Peyer's patch (tissue), 4 donors: Measurements from ENCODE around the gene ZNF320. TPM values are rescaled to one million over a fixed set of nuclear protein-coding genes. Genes with fewer than 3 reads are reported as not detected.
A peak's percentile ranks its signal among the peaks of the same experiment; 100 is the strongest.
"Not testable (repeated sequence)": the region's sequence is repeated elsewhere in the genome, so short reads cannot be mapped to it uniquely, and the experiment has no call there.

Experiments used
- DNase-seq, 3 donors: peaks; one replicate each; pipeline ENCODE4 v3.0.0-alpha.2; 2017 to 2019
- H3K27ac ChIP-seq, 4 donors: fragments of 200-600 bp; sonication (generic); one replicate each; pipeline ENCODE4 v1.5.1; 2016 to 2019
- H3K27me3 ChIP-seq, 2 donors: fragments of 200-600 bp; sonication (generic); one replicate each; pipeline ENCODE4 v1.5.1; 2019
- H3K36me3 ChIP-seq, 3 donors: fragments of 200-600 bp; sonication (generic); one replicate each; pipeline ENCODE4 v1.5.1; 2016 to 2019
- H3K4me1 ChIP-seq, 4 donors: fragments of 200-600 bp; sonication (generic); one replicate each; pipeline ENCODE4 v1.5.1; 2016 to 2019
- H3K4me3 ChIP-seq, 4 donors: fragments of 200-600 bp; sonication (generic); 1 replicate in 3 of 4; 2 replicates in 1 of 4; pipeline ENCODE4 v1.5.1; 2016 to 2019; ENCODE audit warnings: mild to moderate bottlenecking in 1 of 4
- H3K9me3 ChIP-seq, 4 donors: fragments of 200-600 bp; sonication (generic); one replicate each; pipeline ENCODE4 v1.5.1; 2016 to 2019; ENCODE audit warnings: mild to moderate bottlenecking in 1 of 4
- CTCF ChIP-seq, 6 experiments: fragments of 450-650 bp in 4 of 6; fragments of 200-600 bp in 2 of 6; sonication (generic) in 1 of 6; IDR thresholded peaks; one replicate each; pipeline ENCODE4 v1.5.1; 2017 to 2019; ENCODE audit warnings: antibody characterized with exemption in 6 of 6, mild to moderate bottlenecking in 3 of 6, moderate library complexity in 1 of 6
- POLR2A ChIP-seq, 2 donors: fragments of 450-650 bp; IDR thresholded peaks; one replicate each; pipeline ENCODE4 v1.5.1; 2017; ENCODE audit warnings: antibody characterized with exemption in 2 of 2, mild to moderate bottlenecking in 2 of 2, moderate library complexity in 2 of 2
- total RNA-seq, 4 donors: library from RNA; depleted of rRNA; stranded (reverse); fragments of >200 nt; gene quantifications; one replicate each; pipeline ENCODE4 v1.1.0, GENCODE V29; 2016

The ZNF320 gene
- 10 to 100 TPM in 3 of 4 donors, 1 to 10 TPM in 1; 5.8 to 35.5 (median 17.8) TPM for total RNA-seq

- DNase-seq = peak; percentile 91 to 98 (median 98)
- Histone ChIP-seq H3K9me3 (no peaks in the 10 kb centered on the region), H3K4me1 (no peaks in the 10 kb centered on the region), H3K4me3 (peak within 1 kb of the TSS; percentile 68 to 75 (median 72)), H3K27me3 (no peaks in the 10 kb centered on the region), H3K36me3 (peaks cover 0 to 18% (median 0%) of the 10 kb centered on the region in 3 donors), H3K27ac (peak within 1 kb of the TSS; percentile 77 to 92 (median 88))
- TF ChIP-seq CTCF (IDR thresholded peaks at IDR 0.05) (no peak), POLR2A (IDR thresholded peaks at IDR 0.05) (peak; percentile 75)
Measured at GRCh38 chr19:52897138-52897935, at the start of gene ZNF320. Gene ZNF320 (minus strand): TSS chr19:52897635. CDS start chr19:52890255, 7,380 bp downstream.

- no peak overlapping the region for H3K27ac ChIP-seq
- H3K36me3 ChIP-seq = peaks cover 0 to 18% (median 1%) of the 10 kb centered on the region in 3 donors
- peak in 1 of 3 donors; percentile 52 for DNase-seq
- H3K27me3 ChIP-seq = no peaks in the 10 kb centered on the region
- no peak overlapping the region for H3K4me3 ChIP-seq
- H3K4me1 ChIP-seq = peaks cover 0 to under 1% (median 0%) of the 10 kb centered on the region in 4 donors
- TF ChIP-seq CTCF (IDR thresholded peaks at IDR 0.05) (no peak), POLR2A (IDR thresholded peaks at IDR 0.05) (no peak)
- H3K9me3 ChIP-seq = peaks cover 0 to 56% (median 22%) of the 10 kb centered on the region in 4 donors
Measured at GRCh38 chr19:52946322-52947310, 49.2 kb upstream of the ZNF320 start.

- no peak overlapping the region for H3K27ac ChIP-seq
- H3K27me3 ChIP-seq = no peaks in the 10 kb centered on the region
- no peak for DNase-seq
- no peak for TF ChIP-seq POLR2A (IDR thresholded peaks at IDR 0.05)
- no peak for TF ChIP-seq CTCF (IDR thresholded peaks at IDR 0.05)
- peaks cover 0 to 47% (median 20%) of the 10 kb centered on the region in 4 donors for H3K9me3 ChIP-seq
- peaks cover 0 to 4% (median 0%) of the 10 kb centered on the region in 4 donors for H3K4me1 ChIP-seq
- H3K36me3 ChIP-seq = peaks cover 0 to 10% (median 0%) of the 10 kb centered on the region in 3 donors
- H3K4me3 ChIP-seq = no peak overlapping the region
Measured at GRCh38 chr19:52945652-52946321, 48.4 kb upstream of the ZNF320 start.

GRCh38 chr19:52944703-52945493 lies 47.5 kb upstream of the ZNF320 start:
- not testable (repeated sequence) for H3K27me3 ChIP-seq

GRCh38 chr19:52943884-52944643 lies 46.6 kb upstream of the ZNF320 start:
- no peak for TF ChIP-seq POLR2A (IDR thresholded peaks at IDR 0.05)
- TF ChIP-seq CTCF (IDR thresholded peaks at IDR 0.05) = no peak
- Histone ChIP-seq H3K9me3 (peaks cover 0 to 34% (median 12%) of the 10 kb centered on the region in 4 donors), H3K27ac (no peak overlapping the region), H3K4me1 (peaks cover 0 to 4% (median 0%) of the 10 kb centered on the region in 4 donors), H3K4me3 (no peak overlapping the region), H3K27me3 (no peaks in the 10 kb centered on the region), H3K36me3 (no peaks in the 10 kb centered on the region)
- no peak for DNase-seq

More at GRCh38 chr19:52944703-52945493, 47.5 kb upstream of the ZNF320 start:
- H3K36me3 ChIP-seq, DNase-seq, H3K27ac ChIP-seq, H3K4me3 ChIP-seq, H3K4me1 ChIP-seq: not testable (repeated sequence)
- H3K9me3 ChIP-seq = peaks cover 0 to 39% (median 16%) of the 10 kb centered on the region in 4 donors
